ENCODE data around the gene NKAIN1.

DNA sequence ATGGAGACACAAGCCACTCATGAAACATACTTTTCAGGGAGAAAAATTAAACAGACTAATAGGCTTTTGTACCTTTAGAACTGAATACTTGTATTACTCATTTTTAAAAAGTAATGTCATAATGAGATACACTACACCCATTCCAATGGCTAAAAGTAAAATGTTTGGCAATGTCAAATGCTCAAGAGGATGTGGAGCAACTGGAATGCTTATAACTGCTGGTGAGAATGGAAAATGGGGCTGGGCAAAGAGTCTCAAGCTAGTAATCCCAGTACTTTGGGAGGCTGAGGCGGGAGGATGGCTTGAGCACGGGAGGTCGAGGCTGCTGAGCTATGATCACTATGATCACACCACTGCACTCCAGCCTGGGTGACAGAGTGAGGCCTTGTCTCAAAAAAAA, 86.3 kb downstream of the NKAIN1 start:
- TF ChIP-seq, protein P1, sequence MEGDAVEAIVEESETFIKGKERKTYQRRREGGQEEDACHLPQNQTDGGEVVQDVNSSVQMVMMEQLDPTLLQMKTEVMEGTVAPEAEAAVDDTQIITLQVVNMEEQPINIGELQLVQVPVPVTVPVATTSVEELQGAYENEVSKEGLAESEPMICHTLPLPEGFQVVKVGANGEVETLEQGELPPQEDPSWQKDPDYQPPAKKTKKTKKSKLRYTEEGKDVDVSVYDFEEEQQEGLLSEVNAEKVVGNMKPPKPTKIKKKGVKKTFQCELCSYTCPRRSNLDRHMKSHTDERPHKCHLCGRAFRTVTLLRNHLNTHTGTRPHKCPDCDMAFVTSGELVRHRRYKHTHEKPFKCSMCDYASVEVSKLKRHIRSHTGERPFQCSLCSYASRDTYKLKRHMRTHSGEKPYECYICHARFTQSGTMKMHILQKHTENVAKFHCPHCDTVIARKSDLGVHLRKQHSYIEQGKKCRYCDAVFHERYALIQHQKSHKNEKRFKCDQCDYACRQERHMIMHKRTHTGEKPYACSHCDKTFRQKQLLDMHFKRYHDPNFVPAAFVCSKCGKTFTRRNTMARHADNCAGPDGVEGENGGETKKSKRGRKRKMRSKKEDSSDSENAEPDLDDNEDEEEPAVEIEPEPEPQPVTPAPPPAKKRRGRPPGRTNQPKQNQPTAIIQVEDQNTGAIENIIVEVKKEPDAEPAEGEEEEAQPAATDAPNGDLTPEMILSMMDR (IDR thresholded peaks at IDR 0.05) = no peak
- TF ChIP-seq POLR2A (IDR thresholded peaks at IDR 0.05) (no peak), POLR2AphosphoS5 (IDR thresholded peaks at IDR 0.05) (no peak)

Measured in prostate gland (tissue), 2 donors.